GDM1 (cell line): ENCODE results near the gene GADL1.
A peak's percentile ranks its signal among the peaks of the same experiment; 100 is the strongest.

Source experiments
- DNase-seq: peaks from one replicate; lab custom pipeline; 2025; lab: John Stamatoyannopoulos, UW

Gene GADL1

GRCh38 chr3:30756218-30756617 is 138.2 kb downstream of the GADL1 start:
- no peak for DNase-seq

DNA sequence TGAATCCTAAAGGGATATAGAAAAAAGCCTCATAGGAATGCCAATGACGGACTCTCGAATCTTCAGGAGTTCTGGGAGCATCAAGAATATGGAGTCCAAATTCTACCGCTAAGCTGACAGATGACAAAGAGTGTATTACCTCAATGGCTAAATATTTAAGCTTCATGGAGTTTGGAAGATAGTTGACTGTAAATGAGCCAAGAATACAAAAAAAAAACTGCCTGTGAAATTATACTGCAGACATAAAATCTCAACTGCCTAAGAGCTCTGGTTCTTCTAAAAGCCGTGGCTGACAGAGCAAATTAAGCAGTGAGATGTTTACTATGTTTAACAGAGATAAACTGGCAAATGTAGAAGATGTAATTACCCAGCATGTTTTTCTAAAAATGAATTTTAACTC is 140.0 kb downstream of the GADL1 start:
- DNase-seq: no peak

GRCh38 chr3:30753766-30754165 is 140.7 kb downstream of the GADL1 start:
- DNase-seq: no peak

DNA sequence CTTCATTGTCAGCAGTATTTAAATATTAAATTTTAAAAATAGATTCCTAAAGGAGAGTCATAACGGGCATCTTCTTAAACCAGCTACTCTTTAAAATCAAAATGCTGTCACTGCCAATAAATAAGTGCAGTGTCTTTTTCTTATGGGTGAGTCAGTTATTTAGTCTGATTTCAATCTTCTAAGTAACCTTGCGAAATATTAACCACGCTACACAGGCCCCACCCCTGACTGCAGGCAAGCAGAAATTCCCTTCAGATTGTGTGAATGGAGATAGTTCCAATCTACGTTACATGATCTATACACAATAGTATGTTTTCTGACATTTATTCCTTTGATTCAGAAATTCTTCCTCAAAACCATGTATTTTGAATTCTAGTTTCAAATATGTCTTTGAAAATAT is 141.5 kb downstream of the GADL1 start:
- no peak for DNase-seq

DNA sequence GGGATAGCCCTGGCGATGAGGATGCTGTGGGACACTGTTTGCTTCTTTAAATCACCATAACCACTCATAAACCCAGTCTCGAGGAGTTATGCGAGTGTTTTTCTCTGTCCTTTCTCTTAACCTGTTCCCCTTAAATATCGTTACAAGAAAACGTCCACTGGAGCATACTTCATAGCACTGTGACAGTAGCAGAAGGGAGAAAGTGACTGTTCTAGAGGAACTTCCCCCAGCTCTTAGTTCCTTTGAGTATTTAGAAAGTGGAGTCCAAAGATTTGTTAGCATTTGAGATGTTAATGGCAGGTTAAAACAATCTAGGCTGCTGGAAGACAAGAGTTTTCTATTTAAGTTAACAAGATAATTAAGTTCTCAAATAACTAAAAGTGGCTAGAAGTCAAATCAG is 142.0 kb downstream of the GADL1 start:
- no peak for DNase-seq

DNA sequence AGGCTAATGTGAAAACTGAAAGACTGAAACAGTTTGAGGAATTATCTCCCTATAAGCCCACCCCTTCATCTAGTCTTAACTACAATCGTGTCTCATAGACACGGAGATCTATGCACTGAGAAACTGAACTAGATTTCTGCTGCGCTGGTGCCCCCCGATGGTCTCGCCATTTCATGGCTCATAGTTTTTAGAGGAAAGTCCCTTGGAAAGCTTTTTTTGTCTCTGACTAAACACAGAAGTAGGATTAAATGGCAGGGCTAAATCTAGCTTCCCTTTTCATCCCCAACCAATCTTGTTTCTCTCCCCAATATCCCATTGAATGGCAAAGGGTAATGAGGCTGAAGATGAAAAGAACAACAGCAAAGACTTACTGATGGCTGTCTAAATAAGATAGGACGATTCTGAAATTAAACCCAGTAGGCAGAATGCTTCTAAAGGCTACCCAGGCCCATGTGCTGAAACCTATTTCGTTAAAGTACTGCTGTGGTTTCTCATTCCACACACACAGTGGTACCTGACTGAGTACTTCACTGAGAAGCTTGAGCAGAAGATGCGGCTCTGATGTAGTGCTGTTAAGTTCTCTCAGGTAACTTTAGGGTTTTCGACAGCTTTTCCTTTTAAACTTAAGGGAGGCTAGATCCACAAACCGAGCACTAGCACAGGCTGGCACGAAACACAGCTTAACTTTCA is 142.7 kb downstream of the GADL1 start:
- DNase-seq: peak; percentile 37

DNA sequence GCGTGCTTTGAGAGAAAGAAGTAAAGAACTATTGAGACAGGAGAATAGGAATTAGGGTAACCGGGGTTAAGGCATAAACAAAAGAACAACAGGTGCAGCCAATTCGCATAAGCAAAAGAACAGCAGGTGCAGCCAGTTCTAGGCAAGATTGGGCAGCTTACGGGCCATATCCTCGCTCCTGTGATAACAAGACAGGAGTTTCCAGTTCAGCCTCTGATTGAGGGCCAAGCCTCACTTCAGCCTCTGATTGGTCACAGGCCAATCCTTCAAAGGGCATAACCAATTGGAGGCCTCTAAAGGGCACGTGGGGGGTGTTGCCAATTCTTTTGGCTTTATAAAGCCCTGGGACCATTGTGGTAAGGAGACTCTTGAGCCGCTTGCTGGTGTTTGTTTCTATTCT is 143.5 kb downstream of the GADL1 start:
- no peak for DNase-seq

- DNase-seq: no peak
Measured at GRCh38 chr3:30749230-30749629, 145.2 kb downstream of the GADL1 start.

DNA sequence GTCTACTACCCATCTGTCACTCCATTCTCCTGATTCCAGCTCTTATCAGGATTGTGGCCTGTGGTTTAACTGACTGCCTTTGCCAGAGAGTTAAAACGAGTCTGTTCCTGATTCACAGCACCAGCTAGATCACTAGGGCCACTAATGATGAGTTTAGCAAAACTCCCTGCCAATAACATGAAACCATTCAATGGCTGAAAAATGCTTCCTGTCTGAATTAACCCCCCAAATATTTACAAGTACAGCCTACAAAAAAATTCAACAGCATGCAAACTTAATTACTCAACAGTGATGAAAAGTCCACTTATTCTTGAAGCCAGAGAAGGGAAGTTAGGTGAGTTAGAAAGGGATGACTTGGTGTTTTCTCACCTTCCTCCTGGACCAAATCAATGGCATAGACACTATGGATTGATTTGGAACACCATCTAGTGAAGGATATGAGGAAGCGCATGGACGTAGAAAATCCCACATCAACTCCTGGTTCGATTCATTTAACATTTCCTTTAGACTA is 146.6 kb downstream of the GADL1 start:
- DNase-seq: peak; percentile 11

DNA sequence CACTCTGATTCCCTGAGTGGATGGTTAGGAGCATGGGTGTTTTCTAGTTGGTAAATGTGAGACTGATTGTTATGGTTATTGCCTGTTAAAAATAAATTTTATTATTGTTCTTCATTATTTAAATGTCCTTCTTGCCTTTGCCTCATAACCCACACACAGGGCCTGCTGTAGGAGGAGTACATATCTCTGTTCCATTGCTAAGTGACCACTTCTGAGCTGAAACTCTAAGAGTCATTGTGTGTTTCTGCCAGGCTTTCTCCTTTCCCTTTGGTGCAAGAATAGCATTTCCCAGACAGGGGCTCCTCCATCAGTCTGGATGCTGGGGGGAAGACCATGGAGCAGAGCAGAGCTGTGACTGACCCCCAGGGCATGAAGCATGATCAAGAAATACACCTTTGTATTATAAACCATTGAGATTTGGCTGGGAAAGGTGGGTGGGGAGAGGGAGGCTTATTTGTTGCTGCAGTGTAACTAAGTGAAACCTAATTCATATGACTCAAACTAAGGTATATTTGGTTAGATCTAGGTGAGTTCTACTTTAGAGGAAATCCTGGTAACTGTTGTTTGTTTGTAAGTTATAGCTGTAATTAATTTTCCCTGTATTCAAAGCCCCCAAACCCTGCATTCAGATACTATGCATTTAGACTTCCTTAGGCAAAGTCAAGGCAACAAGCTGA is 150.7 kb downstream of the GADL1 start:
- no peak for DNase-seq

- no peak for DNase-seq
Measured at GRCh38 chr3:30742796-30743619, 151.5 kb downstream of the GADL1 start.

DNA sequence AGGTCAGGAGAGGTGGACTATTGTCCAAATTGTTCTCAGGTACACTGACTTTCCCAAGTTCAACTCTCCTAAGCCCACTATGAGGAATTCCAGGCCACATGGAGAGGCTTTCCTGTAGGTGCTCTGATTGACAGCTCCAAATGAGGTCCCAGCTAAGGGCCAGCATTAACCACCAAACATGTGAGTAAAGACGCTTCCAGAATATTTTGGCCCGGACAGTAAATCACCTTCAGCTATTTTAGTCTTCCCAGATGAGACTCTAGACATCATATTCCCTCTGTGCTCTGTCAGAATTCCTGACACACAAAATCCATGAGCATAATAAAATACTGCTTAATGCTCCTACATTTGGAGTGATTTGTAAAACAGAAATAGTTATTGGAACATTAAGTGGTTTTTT is 152.6 kb downstream of the GADL1 start:
- DNase-seq: no peak

DNA sequence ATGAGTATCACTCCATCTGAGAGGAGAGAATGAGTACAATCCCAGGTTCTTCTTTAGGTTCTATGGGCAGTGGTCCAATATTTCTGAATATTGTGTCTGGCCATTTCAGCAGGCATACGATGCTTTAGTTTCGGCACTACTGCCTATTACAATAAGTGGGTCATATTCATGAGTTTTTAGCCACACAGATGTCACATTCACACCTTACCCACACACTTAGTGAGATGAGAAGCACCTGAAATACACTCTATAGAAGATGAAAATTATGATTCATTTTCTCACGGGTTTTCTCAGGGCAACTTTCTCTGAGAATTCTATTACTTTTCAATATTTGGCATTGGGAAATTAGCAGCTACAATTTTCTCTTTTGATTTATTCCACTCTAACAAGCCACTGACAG is 155.9 kb downstream of the GADL1 start:
- no peak for DNase-seq

DNA sequence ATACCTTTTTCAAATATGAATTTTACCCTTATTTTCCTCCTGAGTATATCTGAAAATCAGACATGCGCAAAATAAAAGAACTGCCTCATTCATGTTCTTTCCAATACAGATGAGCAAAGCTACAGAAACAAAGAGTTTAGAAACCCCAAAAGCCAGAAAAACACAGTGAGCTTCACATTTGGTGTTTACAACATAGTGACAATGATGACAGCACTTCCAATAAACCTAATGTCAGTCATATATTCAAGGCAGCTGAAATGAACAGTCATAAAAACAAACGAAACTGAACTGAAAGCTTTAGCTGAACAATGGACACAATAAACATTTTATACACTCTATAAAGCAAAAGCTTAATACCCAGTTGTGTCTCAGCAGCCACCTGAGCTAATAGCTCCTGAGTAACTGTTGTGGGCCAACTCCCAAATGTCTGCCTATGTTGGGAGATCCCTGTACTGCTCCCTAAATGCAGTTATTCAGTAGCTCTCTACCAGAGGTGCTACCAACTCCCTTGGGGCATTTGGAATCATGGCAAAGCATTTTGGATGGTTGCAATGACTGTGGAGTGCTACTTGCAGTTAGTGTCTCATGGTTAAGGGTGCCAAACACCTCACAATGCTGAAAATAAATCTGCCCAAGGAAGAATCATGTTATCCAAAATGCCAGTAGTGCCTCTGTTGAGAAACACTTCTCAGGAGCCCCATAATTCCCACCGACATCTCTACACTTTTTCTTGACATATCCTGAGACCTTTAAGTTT is 156.5 kb downstream of the GADL1 start:
- DNase-seq: no peak

DNA sequence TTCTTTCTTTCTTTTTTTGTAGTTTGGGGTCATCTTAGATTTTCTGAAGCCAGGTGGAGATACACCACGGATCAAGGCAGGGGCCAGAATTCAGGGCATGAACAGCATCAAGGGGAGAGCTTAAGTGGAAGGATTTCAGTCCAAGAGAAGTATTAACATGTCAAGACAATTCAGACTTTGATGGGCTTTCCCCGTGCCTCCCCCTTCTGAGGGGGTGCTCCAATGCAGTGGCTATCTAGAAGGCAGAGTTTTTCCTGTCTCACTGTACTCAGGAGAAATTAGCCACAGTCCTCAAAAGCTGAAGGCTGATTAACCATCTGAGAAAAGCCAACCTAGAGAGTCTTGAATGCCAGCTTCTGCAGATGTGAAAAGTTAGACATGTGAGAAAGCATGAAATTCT is 160.8 kb downstream of the GADL1 start:
- DNase-seq: no peak

DNA sequence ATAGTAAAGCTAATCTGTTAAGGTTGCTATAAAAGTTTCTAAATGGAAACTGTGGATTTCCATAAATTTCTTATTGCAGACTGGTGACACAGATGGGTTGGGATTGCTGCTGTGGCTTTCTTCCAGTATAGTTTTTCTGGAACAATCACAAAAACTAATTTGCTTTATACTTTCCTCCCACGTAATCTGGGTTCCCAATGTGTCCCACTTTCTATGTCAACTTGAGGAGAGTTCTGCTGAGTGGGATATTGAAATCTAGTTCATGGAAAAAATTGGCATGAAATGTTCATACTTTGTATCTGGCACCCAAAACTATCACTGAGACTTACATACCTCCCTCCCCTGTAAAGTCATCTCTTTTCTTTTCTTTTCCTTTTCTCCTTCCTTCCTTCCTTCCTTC is 161.3 kb downstream of the GADL1 start:
- DNase-seq: no peak

- no peak for DNase-seq
Measured at GRCh38 chr3:30730967-30731366, 163.5 kb downstream of the GADL1 start.

- DNase-seq: no peak
Measured at GRCh38 chr3:30729936-30730335, 164.5 kb downstream of the GADL1 start.

GRCh38 chr3:30729512-30729911 is 164.9 kb downstream of the GADL1 start:
- no peak for DNase-seq

GRCh38 chr3:30728143-30728542 is 166.3 kb downstream of the GADL1 start:
- DNase-seq: no peak

DNA sequence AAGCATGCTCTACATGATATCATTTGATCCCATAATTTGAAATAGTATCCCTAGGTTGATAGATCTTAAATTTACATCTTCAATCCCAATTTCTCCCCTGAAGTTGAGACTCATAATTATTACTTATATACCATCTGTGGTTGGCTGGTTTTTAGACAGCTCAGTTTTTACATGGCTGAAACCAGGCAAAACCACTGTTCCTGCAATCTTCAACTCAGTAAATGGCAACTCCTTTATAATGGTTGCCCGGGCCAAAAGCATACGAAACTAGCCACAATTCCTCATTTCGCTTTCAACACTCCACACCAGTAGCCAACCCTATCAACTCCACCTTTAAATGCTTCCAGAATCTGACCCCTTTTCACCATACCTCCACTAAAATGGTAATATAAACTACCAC is 169.6 kb downstream of the GADL1 start:
- DNase-seq: no peak

DNA sequence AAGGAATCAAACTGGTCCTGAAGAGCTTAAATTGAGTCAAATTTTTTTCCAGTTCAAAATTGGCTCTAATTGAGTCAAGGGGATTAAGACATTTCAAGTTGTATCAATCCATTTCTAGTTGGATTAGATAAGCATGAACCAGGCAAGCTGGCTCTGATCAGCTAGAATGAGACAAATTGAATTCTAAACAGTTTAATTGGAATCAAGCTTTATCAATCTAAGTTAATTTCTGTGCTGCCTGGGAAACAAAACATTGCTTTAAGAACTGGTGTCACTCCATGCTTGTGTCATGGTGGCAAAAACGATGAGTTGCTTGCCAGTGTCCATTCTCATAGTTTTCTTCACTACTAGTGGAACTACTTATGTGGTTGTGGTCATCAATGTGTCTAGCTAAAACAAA is 171.2 kb downstream of the GADL1 start:
- no peak for DNase-seq
